ENCODE results near the gene MINDY4. TPM values are rescaled to one million over a fixed set of nuclear protein-coding genes. Genes with fewer than 3 reads are reported as not detected.

Gene MINDY4
- 1 to 10 TPM; 1.3 to 1.4 TPM for polyA plus RNA-seq

GRCh38 chr7:30771174-30771879, at the start of gene MINDY4:
TSS of gene MINDY4 (plus strand) at chr7:30771417. CDS start at chr7:30771494, 77 bp downstream.
- Histone ChIP-seq H3K4me3 (ENCODE audit: low read depth in 1 of 2, low read length in 2 of 2) (peak within 1 kb of the TSS; percentile 66 to 90), H3K4me1 (ENCODE audit: control insufficient read depth in 2 of 2, insufficient read depth in 2 of 2, low read length in 1 of 2) (peaks cover 0 to 2% of the 10 kb centered on the region in 2 donors), H3K9me3 (ENCODE audit: control insufficient read depth in 2 of 2, insufficient read depth in 1 of 2, low read depth in 1 of 2, low read length in 1 of 2) (no peaks in the 10 kb centered on the region), H3K36me3 (ENCODE audit: control insufficient read depth in 2 of 2, insufficient read depth in 2 of 2, low read length in 1 of 2) (no peaks in the 10 kb centered on the region), H3K27ac (ENCODE audit: low read depth in 2 of 2, low read length in 1 of 2) (peak within 1 kb of the TSS; percentile 72 to 81), H3K27me3 (ENCODE audit: control insufficient read depth in 1 of 2, insufficient read depth in 2 of 2, low read length in 2 of 2) (no peaks in the 10 kb centered on the region)
- 2% methylated on average over 56 to 62 of the region's 62 CpGs for WGBS, 2 donors

GRCh38 chr7:30722187-30722586, 49.0 kb upstream of the MINDY4 start:
- peaks cover 5 to 14% of the 10 kb centered on the region in 2 donors for H3K9me3 ChIP-seq (ENCODE audit: control insufficient read depth in 2 of 2, insufficient read depth in 1 of 2, low read depth in 1 of 2, low read length in 1 of 2)
- no peak overlapping the region for H3K27ac ChIP-seq (ENCODE audit: low read depth in 2 of 2, low read length in 1 of 2)
- H3K36me3 ChIP-seq (ENCODE audit: control insufficient read depth in 2 of 2, insufficient read depth in 2 of 2, low read length in 1 of 2), result peaks cover 0 to 4% of the 10 kb centered on the region in 2 donors
- no peak overlapping the region for H3K4me3 ChIP-seq (ENCODE audit: low read depth in 1 of 2, low read length in 2 of 2)
- no peaks in the 10 kb centered on the region for H3K27me3 ChIP-seq (ENCODE audit: control insufficient read depth in 1 of 2, insufficient read depth in 2 of 2, low read length in 2 of 2)
- 77 to 79% methylated on average over 2 of the region's 2 CpGs for WGBS, 2 donors
- peaks cover 0 to 2% of the 10 kb centered on the region in 2 donors for H3K4me1 ChIP-seq (ENCODE audit: control insufficient read depth in 2 of 2, insufficient read depth in 2 of 2, low read length in 1 of 2)

- H3K36me3 ChIP-seq (ENCODE audit: control insufficient read depth in 2 of 2, insufficient read depth in 2 of 2, low read length in 1 of 2), result peaks cover 0 to 4% of the 10 kb centered on the region in 2 donors
- H3K27me3 ChIP-seq (ENCODE audit: control insufficient read depth in 1 of 2, insufficient read depth in 2 of 2, low read length in 2 of 2), result no peaks in the 10 kb centered on the region
- peaks cover 5 to 11% of the 10 kb centered on the region in 2 donors for H3K9me3 ChIP-seq (ENCODE audit: control insufficient read depth in 2 of 2, insufficient read depth in 1 of 2, low read depth in 1 of 2, low read length in 1 of 2)
Measured at GRCh38 chr7:30722671-30723070, 48.5 kb upstream of the MINDY4 start.

GRCh38 chr7:30723776-30724175, 47.4 kb upstream of the MINDY4 start:
- H3K36me3 ChIP-seq (ENCODE audit: control insufficient read depth in 2 of 2, insufficient read depth in 2 of 2, low read length in 1 of 2), result peaks cover 0 to 4% of the 10 kb centered on the region in 2 donors
- no peaks in the 10 kb centered on the region for H3K27me3 ChIP-seq (ENCODE audit: control insufficient read depth in 1 of 2, insufficient read depth in 2 of 2, low read length in 2 of 2)
- WGBS, 2 donors, result 60 to 75% methylated on average over 4 of the region's 4 CpGs
- H3K27ac ChIP-seq (ENCODE audit: low read depth in 2 of 2, low read length in 1 of 2), result no peak overlapping the region
- H3K4me3 ChIP-seq (ENCODE audit: low read depth in 1 of 2, low read length in 2 of 2), result no peak overlapping the region
- H3K4me1 ChIP-seq (ENCODE audit: control insufficient read depth in 2 of 2, insufficient read depth in 2 of 2, low read length in 1 of 2), result peaks cover 0 to 2% of the 10 kb centered on the region in 2 donors
- H3K9me3 ChIP-seq (ENCODE audit: control insufficient read depth in 2 of 2, insufficient read depth in 1 of 2, low read depth in 1 of 2, low read length in 1 of 2), result peaks cover 2 to 8% of the 10 kb centered on the region in 2 donors

More at GRCh38 chr7:30722671-30723070, 48.5 kb upstream of the MINDY4 start:
- Histone ChIP-seq H3K27ac (ENCODE audit: low read depth in 2 of 2, low read length in 1 of 2) (no peak overlapping the region), H3K4me1 (ENCODE audit: control insufficient read depth in 2 of 2, insufficient read depth in 2 of 2, low read length in 1 of 2) (peaks cover 0 to 2% of the 10 kb centered on the region in 2 donors), H3K4me3 (ENCODE audit: low read depth in 1 of 2, low read length in 2 of 2) (no peak overlapping the region)

GRCh38 chr7:30726296-30727006, 44.8 kb upstream of the MINDY4 start:
- peaks cover 0 to 2% of the 10 kb centered on the region in 2 donors for H3K4me1 ChIP-seq (ENCODE audit: control insufficient read depth in 2 of 2, insufficient read depth in 2 of 2, low read length in 1 of 2)
- H3K36me3 ChIP-seq (ENCODE audit: control insufficient read depth in 2 of 2, insufficient read depth in 2 of 2, low read length in 1 of 2), result no peaks in the 10 kb centered on the region
- H3K4me3 ChIP-seq (ENCODE audit: low read depth in 1 of 2, low read length in 2 of 2), result no peak overlapping the region
- 94% methylated on average over 7 of the region's 7 CpGs for WGBS, 2 donors
- H3K27ac ChIP-seq (ENCODE audit: low read depth in 2 of 2, low read length in 1 of 2), result no peak overlapping the region
- H3K9me3 ChIP-seq (ENCODE audit: control insufficient read depth in 2 of 2, insufficient read depth in 1 of 2, low read depth in 1 of 2, low read length in 1 of 2), result no peaks in the 10 kb centered on the region
- H3K27me3 ChIP-seq (ENCODE audit: control insufficient read depth in 1 of 2, insufficient read depth in 2 of 2, low read length in 2 of 2), result no peaks in the 10 kb centered on the region

- no peaks in the 10 kb centered on the region for H3K27me3 ChIP-seq (ENCODE audit: control insufficient read depth in 1 of 2, insufficient read depth in 2 of 2, low read length in 2 of 2)
- peaks cover 0 to 2% of the 10 kb centered on the region in 2 donors for H3K4me1 ChIP-seq (ENCODE audit: control insufficient read depth in 2 of 2, insufficient read depth in 2 of 2, low read length in 1 of 2)
- H3K27ac ChIP-seq (ENCODE audit: low read depth in 2 of 2, low read length in 1 of 2), result no peak overlapping the region
- no peak overlapping the region for H3K4me3 ChIP-seq (ENCODE audit: low read depth in 1 of 2, low read length in 2 of 2)
- WGBS, 2 donors, result 59 to 60% methylated on average over 8 of the region's 8 CpGs
- no peaks in the 10 kb centered on the region for H3K36me3 ChIP-seq (ENCODE audit: control insufficient read depth in 2 of 2, insufficient read depth in 2 of 2, low read length in 1 of 2)
- no peaks in the 10 kb centered on the region for H3K9me3 ChIP-seq (ENCODE audit: control insufficient read depth in 2 of 2, insufficient read depth in 1 of 2, low read depth in 1 of 2, low read length in 1 of 2)
Measured at GRCh38 chr7:30727061-30727945, 43.9 kb upstream of the MINDY4 start.

- WGBS, 2 donors, result 77% methylated on average over 6 of the region's 6 CpGs
- H3K4me3 ChIP-seq (ENCODE audit: low read depth in 1 of 2, low read length in 2 of 2), result no peak overlapping the region
- H3K27ac ChIP-seq (ENCODE audit: low read depth in 2 of 2, low read length in 1 of 2), result no peak overlapping the region
Measured at GRCh38 chr7:30728591-30729100, 42.6 kb upstream of the MINDY4 start.

GRCh38 chr7:30729642-30730041, 41.6 kb upstream of the MINDY4 start:
- WGBS, 2 donors, result 53 to 58% methylated on average over 2 of the region's 2 CpGs
- Histone ChIP-seq H3K27me3 (ENCODE audit: control insufficient read depth in 1 of 2, insufficient read depth in 2 of 2, low read length in 2 of 2) (no peaks in the 10 kb centered on the region), H3K27ac (ENCODE audit: low read depth in 2 of 2, low read length in 1 of 2) (no peak overlapping the region), H3K4me1 (ENCODE audit: control insufficient read depth in 2 of 2, insufficient read depth in 2 of 2, low read length in 1 of 2) (no peaks in the 10 kb centered on the region), H3K9me3 (ENCODE audit: control insufficient read depth in 2 of 2, insufficient read depth in 1 of 2, low read depth in 1 of 2, low read length in 1 of 2) (no peaks in the 10 kb centered on the region), H3K36me3 (ENCODE audit: control insufficient read depth in 2 of 2, insufficient read depth in 2 of 2, low read length in 1 of 2) (no peaks in the 10 kb centered on the region), H3K4me3 (ENCODE audit: low read depth in 1 of 2, low read length in 2 of 2) (no peak overlapping the region)

More at GRCh38 chr7:30728591-30729100, 42.6 kb upstream of the MINDY4 start:
- Histone ChIP-seq H3K9me3 (ENCODE audit: control insufficient read depth in 2 of 2, insufficient read depth in 1 of 2, low read depth in 1 of 2, low read length in 1 of 2) (no peaks in the 10 kb centered on the region), H3K4me1 (ENCODE audit: control insufficient read depth in 2 of 2, insufficient read depth in 2 of 2, low read length in 1 of 2) (no peaks in the 10 kb centered on the region), H3K36me3 (ENCODE audit: control insufficient read depth in 2 of 2, insufficient read depth in 2 of 2, low read length in 1 of 2) (no peaks in the 10 kb centered on the region), H3K27me3 (ENCODE audit: control insufficient read depth in 1 of 2, insufficient read depth in 2 of 2, low read length in 2 of 2) (no peaks in the 10 kb centered on the region)

GRCh38 chr7:30730097-30730496, 41.1 kb upstream of the MINDY4 start:
- 98 to 99% methylated on average over 2 of the region's 2 CpGs for WGBS, 2 donors
- H3K9me3 ChIP-seq (ENCODE audit: control insufficient read depth in 2 of 2, insufficient read depth in 1 of 2, low read depth in 1 of 2, low read length in 1 of 2), result no peaks in the 10 kb centered on the region

More at GRCh38 chr7:30730097-30730496, 41.1 kb upstream of the MINDY4 start:
- no peaks in the 10 kb centered on the region for H3K36me3 ChIP-seq (ENCODE audit: control insufficient read depth in 2 of 2, insufficient read depth in 2 of 2, low read length in 1 of 2)
- no peaks in the 10 kb centered on the region for H3K4me1 ChIP-seq (ENCODE audit: control insufficient read depth in 2 of 2, insufficient read depth in 2 of 2, low read length in 1 of 2)
- H3K4me3 ChIP-seq (ENCODE audit: low read depth in 1 of 2, low read length in 2 of 2), result no peak overlapping the region
- H3K27me3 ChIP-seq (ENCODE audit: control insufficient read depth in 1 of 2, insufficient read depth in 2 of 2, low read length in 2 of 2), result no peaks in the 10 kb centered on the region
- no peak overlapping the region for H3K27ac ChIP-seq (ENCODE audit: low read depth in 2 of 2, low read length in 1 of 2)

Data from esophagus (tissue), 2 donors.